GM18517 (cell line): Measurements from ENCODE around the gene LRRTM2.
"Not testable (repeated sequence)": the region's sequence is repeated elsewhere in the genome, so short reads cannot be mapped to it uniquely, and the experiment has no call there.

Experiments
- ATAC-seq: cut with Tn5 transposase; IDR thresholded peaks from one replicate; pipeline ENCODE4 v1.9.1; 2021; ENCODE audit warnings: mild to moderate bottlenecking, moderate library complexity; ENCODE audit not compliant: unreplicated experiment

Gene LRRTM2

GRCh38 chr5:138841531-138841930, 33.6 kb downstream of the LRRTM2 start:
- ATAC-seq: no peak

GRCh38 chr5:138840103-138840502, 35.0 kb downstream of the LRRTM2 start:
- no peak for ATAC-seq

GRCh38 chr5:138837160-138837559, 38.0 kb downstream of the LRRTM2 start:
- ATAC-seq: no peak

GRCh38 chr5:138834853-138835252, 40.3 kb downstream of the LRRTM2 start:
- not testable (repeated sequence) for ATAC-seq

GRCh38 chr5:138833726-138834480, 41.2 kb downstream of the LRRTM2 start:
- ATAC-seq: no peak

GRCh38 chr5:138833080-138833479, 42.1 kb downstream of the LRRTM2 start:
- no peak for ATAC-seq

GRCh38 chr5:138832218-138832617, 42.9 kb downstream of the LRRTM2 start:
- no peak for ATAC-seq

- ATAC-seq: no peak
Observed at GRCh38 chr5:138831703-138832102, 43.4 kb downstream of the LRRTM2 start.

GRCh38 chr5:138829341-138829740, 45.8 kb downstream of the LRRTM2 start:
- no peak for ATAC-seq

GRCh38 chr5:138828556-138828955, 46.6 kb downstream of the LRRTM2 start:
- ATAC-seq: no peak

GRCh38 chr5:138824924-138825863, 49.9 kb downstream of the LRRTM2 start:
- ATAC-seq: no peak

GRCh38 chr5:138824516-138824915, 50.6 kb downstream of the LRRTM2 start:
- ATAC-seq: no peak

GRCh38 chr5:138820695-138821094, 54.4 kb downstream of the LRRTM2 start:
- no peak for ATAC-seq

GRCh38 chr5:138819081-138819480, 56.1 kb downstream of the LRRTM2 start:
- no peak for ATAC-seq
